Measurements from ENCODE around the gene ALK. TPM values are rescaled to one million over a fixed set of nuclear protein-coding genes. Genes with fewer than 3 reads are reported as not detected.

The ALK gene
- total RNA-seq, 4 donors from 2014 or later, result 0.32 to 0.42 TPM; not detected in 2

GRCh38 chr2:29910960-29911359 lies 10.4 kb downstream of the ALK start:
- H3K36me3 ChIP-seq, result no peaks in the 10 kb centered on the region
- 64% methylated on average over 1 of the region's 1 CpG for WGBS
- DNase-seq (ENCODE audit: low spot score in 2 of 2), result no peak
- TF ChIP-seq POLR2A (IDR thresholded peaks at IDR 0.05) (no peak), POLR2AphosphoS5 (IDR thresholded peaks at IDR 0.05) (no peak), EP300 (IDR thresholded peaks at IDR 0.05) (no peak), CTCF (IDR thresholded peaks at IDR 0.05) (no peak)
- H3K9me3 ChIP-seq, result no peaks in the 10 kb centered on the region
- no peaks in the 10 kb centered on the region for H3K4me1 ChIP-seq
- no peak overlapping the region for H3K4me3 ChIP-seq
- H3K27me3 ChIP-seq, result peaks cover 28% of the 10 kb centered on the region
- H3K27ac ChIP-seq, result no peak overlapping the region

GRCh38 chr2:29910465-29910864 lies 10.9 kb downstream of the ALK start:
- no peak overlapping the region for H3K4me3 ChIP-seq

GRCh38 chr2:29902356-29902755 lies 19.0 kb downstream of the ALK start:
- 17% methylated on average over 1 of the region's 1 CpG for WGBS
- H3K4me3 ChIP-seq, result no peak overlapping the region
- no peaks in the 10 kb centered on the region for H3K36me3 ChIP-seq
- H3K27ac ChIP-seq, result no peak overlapping the region
- H3K9me3 ChIP-seq, result no peaks in the 10 kb centered on the region
- no peaks in the 10 kb centered on the region for H3K4me1 ChIP-seq
- no peak for DNase-seq (ENCODE audit: low spot score in 2 of 2)
- H3K27me3 ChIP-seq, result peaks cover 19% of the 10 kb centered on the region
- TF ChIP-seq CTCF (IDR thresholded peaks at IDR 0.05) (no peak), POLR2A (IDR thresholded peaks at IDR 0.05) (no peak), EP300 (IDR thresholded peaks at IDR 0.05) (no peak), POLR2AphosphoS5 (IDR thresholded peaks at IDR 0.05) (no peak)

More at GRCh38 chr2:29910465-29910864, 10.9 kb downstream of the ALK start:
- Histone ChIP-seq H3K4me1 (no peaks in the 10 kb centered on the region), H3K27me3 (peaks cover 30% of the 10 kb centered on the region), H3K36me3 (no peaks in the 10 kb centered on the region), H3K9me3 (no peaks in the 10 kb centered on the region), H3K27ac (no peak overlapping the region)
- no peak for DNase-seq (ENCODE audit: low spot score in 2 of 2)
- TF ChIP-seq EP300 (IDR thresholded peaks at IDR 0.05) (no peak), CTCF (IDR thresholded peaks at IDR 0.05) (no peak), POLR2A (IDR thresholded peaks at IDR 0.05) (no peak), POLR2AphosphoS5 (IDR thresholded peaks at IDR 0.05) (no peak)

- 33% methylated on average over 3 of the region's 3 CpGs for WGBS
- H3K27me3 ChIP-seq, result peaks cover 16% of the 10 kb centered on the region
- no peaks in the 10 kb centered on the region for H3K4me1 ChIP-seq
- no peaks in the 10 kb centered on the region for H3K36me3 ChIP-seq
- H3K4me3 ChIP-seq, result no peak overlapping the region
- TF ChIP-seq CTCF (IDR thresholded peaks at IDR 0.05) (no peak), EP300 (IDR thresholded peaks at IDR 0.05) (no peak), POLR2AphosphoS5 (IDR thresholded peaks at IDR 0.05) (no peak)
- DNase-seq (ENCODE audit: low spot score in 2 of 2), result no peak
- no peaks in the 10 kb centered on the region for H3K9me3 ChIP-seq
- H3K27ac ChIP-seq, result no peak overlapping the region
Measured at GRCh38 chr2:29900971-29901633, 20.3 kb downstream of the ALK start.

- Histone ChIP-seq H3K4me1 (no peaks in the 10 kb centered on the region), H3K36me3 (no peaks in the 10 kb centered on the region), H3K27me3 (peaks cover 10% of the 10 kb centered on the region), H3K9me3 (no peaks in the 10 kb centered on the region), H3K4me3 (no peak overlapping the region), H3K27ac (no peak overlapping the region)
- TF ChIP-seq POLR2AphosphoS5 (IDR thresholded peaks at IDR 0.05), result no peak
- TF ChIP-seq EP300 (IDR thresholded peaks at IDR 0.05), result no peak
- TF ChIP-seq POLR2A (IDR thresholded peaks at IDR 0.05), result no peak
- TF ChIP-seq CTCF (IDR thresholded peaks at IDR 0.05), result no peak
- no peak for DNase-seq (ENCODE audit: low spot score in 2 of 2)
- WGBS, result 42% methylated on average over 5 of the region's 5 CpGs
Measured at GRCh38 chr2:29898999-29899398, 22.4 kb downstream of the ALK start.
